Bronchial epithelial cell (primary cell): ENCODE results near the gene SERTAD1. TPM values are rescaled to one million over a fixed set of nuclear protein-coding genes. Genes with fewer than 3 reads are reported as not detected.

Experiments used
- DNase-seq: peaks from one replicate; pipeline ENCODE4 v3.0.0-alpha.2; 2010; ENCODE audit warnings: low read depth
- FAIRE-seq: peaks from 2 replicates; lab custom pipeline; 2011; peaks lifted over from hg19 to GRCh38; lab: Jason Lieb, UNC
- H3K27me3 ChIP-seq: 2 replicates; pipeline ENCODE4 v1.5.1; 2011; ENCODE audit warnings: low read length; ENCODE audit not compliant: control insufficient read depth, insufficient read depth
- H3K36me3 ChIP-seq: 2 replicates; pipeline ENCODE4 v1.5.1; 2011; ENCODE audit warnings: low read length; ENCODE audit not compliant: control insufficient read depth, insufficient read depth
- H3K4me3 ChIP-seq: 2 replicates; pipeline ENCODE4 v1.5.1; 2011; ENCODE audit warnings: mild to moderate bottlenecking, low read depth, low read length, control low read depth
- CTCF ChIP-seq: IDR thresholded peaks from 2 replicates; pipeline ENCODE4 v1.5.1; 2011; ENCODE audit warnings: mild to moderate bottlenecking, moderate library complexity, low read length, control low read depth, inconsistent platforms; ENCODE audit not compliant: insufficient read depth, severe bottlenecking
- total RNA-seq: library from RNA; depleted of rRNA; stranded (reverse); fragments of >200 nt; gene quantifications from 2 replicates; pipeline ENCODE4 v1.2.1, GENCODE V29; 2014

The SERTAD1 gene
- total RNA-seq, 1 donor from 2014 or later: 41.6 TPM

- no peak for TF ChIP-seq CTCF
- Histone ChIP-seq H3K27me3 (peaks cover 1% of the 10 kb centered on the region), H3K36me3 (no peaks in the 10 kb centered on the region), H3K4me3 (no peak overlapping the region)
- FAIRE-seq: no peak
- DNase-seq: no peak
Observed at GRCh38 chr19:40393894-40394815, 31.6 kb downstream of the SERTAD1 start.

- DNase-seq (peak; percentile 57), FAIRE-seq (no peak)
- Histone ChIP-seq H3K4me3 (no peak overlapping the region), H3K36me3 (no peaks in the 10 kb centered on the region), H3K27me3 (peaks cover 1% of the 10 kb centered on the region)
- peak; percentile 87 for TF ChIP-seq CTCF
Observed at GRCh38 chr19:40392894-40393517, 32.8 kb downstream of the SERTAD1 start.

- FAIRE-seq: no peak
- TF ChIP-seq CTCF: no peak
- DNase-seq: no peak
- no peak overlapping the region for H3K4me3 ChIP-seq
- peaks cover 1% of the 10 kb centered on the region for H3K27me3 ChIP-seq
- H3K36me3 ChIP-seq: no peaks in the 10 kb centered on the region
Observed at GRCh38 chr19:40392123-40392522, 33.7 kb downstream of the SERTAD1 start.

DNA sequence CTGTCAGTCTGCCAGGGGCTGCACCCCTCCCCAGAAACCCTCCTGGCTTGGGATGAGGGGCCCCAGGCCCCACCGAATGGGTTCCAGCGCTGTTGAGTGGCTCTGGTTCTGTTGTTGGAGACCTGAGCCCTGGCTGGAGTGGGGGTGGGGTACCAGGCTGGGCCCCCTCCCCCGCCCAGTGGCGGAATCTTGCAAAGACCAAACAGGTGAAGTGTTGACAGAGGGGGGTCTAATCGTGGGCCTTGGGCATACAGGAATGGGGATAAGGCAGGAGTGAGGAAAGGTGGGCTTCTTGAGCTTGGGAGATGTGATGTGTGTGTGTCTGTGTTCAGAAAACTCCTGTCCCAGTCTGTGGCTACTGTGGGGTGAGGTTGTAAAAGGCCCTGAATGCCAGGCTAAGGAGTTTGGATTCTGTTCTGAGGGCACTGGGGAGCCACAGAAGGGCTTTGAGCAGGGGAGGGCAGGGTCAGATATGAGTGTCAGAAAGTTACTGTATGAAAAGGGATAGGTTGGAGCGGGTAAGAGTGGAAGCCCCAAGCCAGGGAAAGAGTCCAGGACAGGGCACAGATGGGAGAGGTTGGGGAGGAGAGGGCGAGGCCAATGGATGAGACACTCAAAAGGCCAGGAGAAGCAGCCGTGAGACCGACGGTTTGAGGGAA, 35.6 kb downstream of the SERTAD1 start, which contains the start of gene HIPK4:
Gene HIPK4, minus strand, starts transcription at position 98 of the 659 bp plus-strand sequence. CDS start 279 bp downstream, outside the sequence.
- no peak for TF ChIP-seq CTCF
- DNase-seq (no peak), FAIRE-seq (no peak)
- no peaks in the 10 kb centered on the region for H3K27me3 ChIP-seq
- no peaks in the 10 kb centered on the region for H3K36me3 ChIP-seq
- H3K4me3 ChIP-seq: no peak within 1 kb of the TSS

DNA sequence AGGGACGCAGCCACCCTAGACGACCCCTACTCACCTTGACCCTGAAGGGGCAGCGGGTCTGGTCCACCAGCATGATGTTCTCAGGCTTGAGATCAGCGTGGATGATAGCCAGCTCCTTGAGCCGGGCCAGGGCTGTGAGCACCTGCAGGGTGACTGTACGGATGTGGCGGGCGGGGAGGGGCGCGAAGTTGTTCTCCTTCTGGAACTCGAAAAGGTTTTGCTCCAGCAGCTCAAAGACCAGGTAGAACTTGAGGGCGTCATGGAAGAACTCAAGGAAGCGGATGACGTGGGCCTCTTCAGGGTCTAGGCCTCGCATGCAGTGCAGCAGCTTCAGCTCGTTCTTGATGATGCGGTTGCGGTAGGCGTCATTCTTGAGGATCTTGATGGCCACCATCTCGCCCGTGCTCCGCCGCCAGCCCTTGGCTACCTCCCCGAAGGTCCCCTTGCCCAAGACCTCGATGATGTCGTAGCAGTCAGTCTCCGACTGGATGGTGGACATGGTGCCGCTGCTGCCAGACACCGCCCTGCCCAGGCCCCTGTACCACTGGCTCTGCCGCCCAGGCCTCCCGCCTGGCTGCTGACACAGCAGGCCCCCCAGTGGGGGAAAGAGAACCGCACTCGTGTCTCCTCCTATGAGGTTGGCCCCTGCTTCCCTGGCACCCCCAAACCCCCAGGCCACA, 36.2 kb downstream of the SERTAD1 start:
- no peak for TF ChIP-seq CTCF
- no peaks in the 10 kb centered on the region for H3K27me3 ChIP-seq
- no peak overlapping the region for H3K4me3 ChIP-seq
- no peaks in the 10 kb centered on the region for H3K36me3 ChIP-seq
- no peak for FAIRE-seq
- DNase-seq: no peak
